NAMALWA (cell line): Measurements from ENCODE around the gene LEMD2.

Experiments
- DNase-seq: peaks from one replicate; pipeline ENCODE4 v3.0.0-alpha.2; 2015; ENCODE audit warnings: low spot score

The LEMD2 gene

DNA sequence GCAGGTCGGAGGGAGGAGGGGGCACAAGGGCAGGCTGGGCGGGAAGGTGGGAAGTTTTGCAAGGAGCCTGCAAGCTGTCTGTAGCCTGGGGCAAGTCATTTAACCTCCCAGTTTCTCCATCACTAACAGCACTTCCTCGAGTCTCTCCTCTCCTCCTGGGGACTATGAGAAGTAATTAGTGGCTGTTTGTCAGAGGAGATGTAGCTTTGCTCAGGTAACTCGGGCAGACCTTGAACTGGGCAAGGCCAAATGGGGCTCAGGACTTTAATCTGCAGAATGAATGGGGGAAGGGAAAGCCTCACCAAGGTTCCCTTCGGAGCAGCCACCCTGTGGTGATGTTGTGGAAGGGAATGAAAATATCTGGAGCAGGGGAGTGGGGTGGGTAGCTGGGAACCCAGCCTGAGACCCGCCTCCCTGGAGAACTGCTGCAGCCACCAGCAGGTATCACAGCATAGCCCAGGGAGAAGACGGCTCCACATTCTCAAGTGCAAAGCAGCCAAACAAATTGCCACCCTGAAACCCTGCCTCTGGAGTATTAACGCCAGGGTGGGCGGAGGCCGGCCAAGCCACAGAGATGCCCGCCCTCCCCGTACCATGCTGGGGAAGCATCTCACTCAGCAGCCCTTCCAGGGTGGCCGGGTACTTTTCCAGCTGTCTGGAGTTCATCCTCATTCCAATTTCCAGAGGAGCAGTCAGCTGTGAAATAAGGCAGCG, 6.1 kb upstream of the LEMD2 start:
- no peak for DNase-seq

DNA sequence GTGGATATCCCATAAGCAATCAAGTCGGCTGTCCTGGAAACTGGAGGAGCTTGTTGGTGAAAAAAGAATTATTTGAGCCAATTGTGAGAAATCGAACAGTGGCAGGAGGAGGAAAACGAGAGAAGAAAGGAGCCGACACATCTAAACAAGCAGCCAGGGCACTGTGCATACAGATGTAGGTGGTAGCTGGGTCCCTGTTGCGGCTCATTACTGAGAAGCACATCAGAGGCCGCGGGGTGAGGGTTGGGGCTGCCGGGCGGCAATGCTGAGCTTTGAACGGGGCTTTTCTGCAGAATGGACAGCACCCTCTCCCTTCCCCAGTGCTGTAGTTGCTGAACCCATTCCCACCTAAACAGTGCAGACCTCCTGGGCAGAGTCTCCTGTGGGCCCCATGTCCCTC, 4.1 kb upstream of the LEMD2 start:
- no peak for DNase-seq

DNA sequence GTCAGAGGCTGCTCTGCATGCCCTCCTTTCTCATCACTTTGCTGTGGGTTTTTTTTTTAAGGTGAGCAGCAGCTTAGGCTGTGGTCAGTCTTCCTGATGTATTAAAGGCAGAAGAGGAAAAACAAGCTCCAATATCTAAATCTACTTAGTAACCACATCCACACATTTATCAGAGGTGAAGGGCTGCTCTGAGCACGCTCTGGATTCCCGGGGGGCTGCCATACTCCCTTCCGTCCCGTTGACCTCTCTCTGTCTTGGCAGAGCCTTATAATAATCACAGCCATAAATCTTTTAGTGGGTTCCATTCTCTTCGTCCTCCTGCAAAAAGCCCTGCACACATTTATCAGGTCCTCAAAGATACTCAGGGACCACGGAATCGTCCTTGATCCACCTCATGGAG, 2.7 kb upstream of the LEMD2 start:
- no peak for DNase-seq

DNA sequence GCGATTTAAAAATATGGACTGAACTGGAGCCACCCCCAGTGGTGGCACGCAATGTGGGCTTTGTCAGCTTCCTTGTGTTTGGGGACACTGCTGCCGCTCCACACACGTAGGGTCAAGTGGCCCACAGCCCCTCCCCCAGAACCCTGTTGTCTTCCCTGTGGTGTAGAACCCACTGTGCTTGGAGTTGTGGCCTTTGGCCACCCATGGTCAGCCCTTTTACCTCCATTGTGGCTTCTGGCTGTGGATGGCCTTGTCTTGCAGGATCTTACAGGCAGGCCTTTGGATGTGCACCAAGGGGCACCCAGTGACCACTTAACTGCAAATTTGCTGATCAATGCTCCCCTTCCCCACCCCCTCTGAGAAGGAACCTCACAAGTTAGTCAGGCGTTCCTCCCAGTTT, 2.0 kb upstream of the LEMD2 start:
- DNase-seq = no peak

DNA sequence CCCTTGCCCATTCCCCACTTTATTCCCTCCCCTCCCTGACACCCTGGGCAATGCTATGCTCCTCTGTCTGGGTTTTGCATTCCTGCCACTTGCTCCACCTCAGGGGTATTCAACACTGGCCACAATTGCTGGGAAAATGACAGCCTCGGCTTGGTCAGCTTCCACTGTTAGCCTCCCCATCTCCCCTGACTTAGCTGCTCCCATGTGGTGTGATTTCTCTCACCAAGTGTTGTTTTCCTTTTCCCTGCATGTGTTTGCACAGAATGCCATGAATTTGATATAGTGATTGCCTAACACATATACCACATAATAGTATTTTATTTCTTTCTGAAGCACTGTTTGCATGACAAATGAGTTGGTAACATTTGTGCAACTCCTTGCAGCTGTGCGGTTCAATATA, 1.4 kb upstream of the LEMD2 start:
- DNase-seq = no peak

DNA sequence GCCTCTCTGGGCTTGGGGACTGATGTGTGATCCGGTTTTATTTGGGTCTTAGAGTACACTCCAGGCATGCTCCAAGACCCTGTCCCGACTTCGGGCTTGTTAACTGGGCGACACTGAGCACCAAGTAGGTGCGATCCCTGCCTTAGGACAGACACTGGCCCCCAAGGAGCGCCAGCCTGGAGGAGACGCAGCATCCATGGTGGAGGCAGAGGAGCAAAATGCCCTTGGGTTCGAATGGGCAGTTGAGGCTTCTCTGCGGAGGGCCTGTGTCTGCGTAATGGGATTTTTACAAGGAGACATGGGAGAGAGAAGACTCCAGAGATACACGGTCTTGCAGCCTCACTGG, 593 bp upstream of the LEMD2 start:
- no peak for DNase-seq

DNA sequence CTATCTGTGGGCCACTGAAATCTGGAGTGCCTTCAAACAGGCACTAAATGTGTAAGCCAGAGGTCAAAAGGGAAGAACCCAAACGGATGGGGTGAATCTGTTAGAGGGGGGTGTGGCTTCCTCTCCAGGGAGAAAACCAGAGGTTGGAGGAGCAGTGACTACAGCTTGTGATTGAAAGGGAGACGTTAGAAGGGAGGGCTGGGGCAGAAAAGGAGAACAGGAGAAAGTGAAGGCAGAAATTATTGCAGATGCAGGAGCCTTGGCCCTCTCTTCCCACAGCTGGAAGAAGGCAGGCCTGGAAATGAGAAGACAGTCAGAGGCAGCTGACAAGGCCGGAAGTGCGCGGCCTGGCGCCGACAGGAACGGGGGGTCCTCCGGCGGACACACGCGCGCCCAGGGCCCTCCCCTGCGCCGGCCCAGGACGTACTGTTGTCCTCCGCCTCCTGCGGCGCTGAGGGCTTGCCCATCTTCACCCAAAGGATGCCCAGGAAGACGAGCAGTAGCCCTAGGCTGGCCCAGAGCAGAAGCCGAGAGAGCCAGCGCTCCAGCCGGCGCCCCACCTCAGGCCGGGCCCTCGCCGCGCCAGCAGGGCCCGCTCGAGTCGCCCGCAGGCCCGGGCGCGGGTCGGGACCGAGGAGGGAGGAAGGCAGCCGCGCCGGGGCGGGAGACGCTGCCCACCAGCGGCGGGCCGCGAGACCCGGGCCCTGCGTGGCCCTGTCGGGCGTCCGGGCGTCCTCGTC, 806 bp downstream of the LEMD2 start:
- peak; percentile 75 for DNase-seq

DNA sequence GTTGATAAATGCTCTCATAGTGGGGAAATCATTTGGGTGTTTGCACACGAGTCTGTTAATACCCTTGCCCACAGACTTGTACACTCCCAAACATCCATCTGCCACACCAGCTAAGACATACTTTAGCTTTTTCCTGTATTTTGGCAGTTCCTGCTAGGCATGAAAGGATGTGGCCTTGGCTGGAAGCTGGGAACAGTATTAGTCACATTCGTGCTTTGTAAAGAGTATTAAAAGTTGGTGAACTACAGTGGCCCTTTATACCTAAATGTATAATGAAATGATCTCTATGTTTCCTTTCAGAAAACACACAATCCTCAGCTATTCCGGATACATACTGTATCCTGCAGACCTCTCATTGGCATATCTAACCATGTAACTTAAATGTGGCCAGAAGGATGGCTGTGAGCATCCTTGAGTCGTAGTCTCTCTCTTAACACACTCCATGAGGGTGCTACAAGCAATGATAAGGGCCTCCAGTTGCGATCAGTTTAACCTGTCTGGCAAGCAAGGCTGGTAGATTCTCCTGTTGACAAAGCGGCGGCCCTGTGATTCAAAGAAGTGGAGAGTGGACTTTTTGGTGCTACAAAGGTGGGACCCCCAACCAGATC, 1.5 kb downstream of the LEMD2 start:
- DNase-seq = no peak

DNA sequence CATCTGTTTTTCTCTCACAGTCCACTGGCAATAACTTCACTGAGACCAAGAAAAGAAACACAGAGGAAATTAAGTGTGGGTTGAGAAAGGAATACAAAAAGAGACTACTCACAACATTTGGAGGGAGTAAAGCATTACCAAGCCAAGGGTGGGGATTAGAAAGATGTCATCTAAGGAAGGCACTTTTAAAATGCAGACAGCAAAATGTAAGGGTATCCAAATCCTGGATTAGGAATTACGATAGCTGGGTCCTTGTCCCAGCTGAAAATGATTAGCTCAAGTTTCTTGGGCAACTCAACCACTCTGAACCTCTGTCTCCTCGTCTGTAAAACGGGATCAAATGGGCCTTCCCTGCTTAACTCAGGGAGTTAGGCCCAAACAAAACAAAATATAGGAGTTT, 2.2 kb downstream of the LEMD2 start:
- no peak for DNase-seq

DNA sequence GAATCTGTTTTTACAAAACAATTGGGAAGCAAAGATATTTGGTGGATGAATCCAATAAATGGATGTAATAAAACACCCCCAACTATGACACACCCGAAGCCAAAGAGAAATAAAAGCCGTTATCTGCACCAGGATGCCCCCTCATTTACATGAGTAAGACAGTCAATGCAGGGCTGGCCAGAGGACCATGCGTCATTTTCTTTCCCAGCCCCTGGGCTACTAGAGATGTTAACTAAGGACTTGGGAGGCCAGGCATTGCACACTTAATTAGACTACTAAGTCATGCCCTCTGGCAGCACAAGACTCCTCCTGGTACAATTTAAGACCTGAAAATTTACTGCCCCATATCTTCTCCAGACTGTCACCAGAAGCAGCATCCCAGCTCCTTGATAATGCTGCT, 3.2 kb downstream of the LEMD2 start:
- no peak for DNase-seq

DNA sequence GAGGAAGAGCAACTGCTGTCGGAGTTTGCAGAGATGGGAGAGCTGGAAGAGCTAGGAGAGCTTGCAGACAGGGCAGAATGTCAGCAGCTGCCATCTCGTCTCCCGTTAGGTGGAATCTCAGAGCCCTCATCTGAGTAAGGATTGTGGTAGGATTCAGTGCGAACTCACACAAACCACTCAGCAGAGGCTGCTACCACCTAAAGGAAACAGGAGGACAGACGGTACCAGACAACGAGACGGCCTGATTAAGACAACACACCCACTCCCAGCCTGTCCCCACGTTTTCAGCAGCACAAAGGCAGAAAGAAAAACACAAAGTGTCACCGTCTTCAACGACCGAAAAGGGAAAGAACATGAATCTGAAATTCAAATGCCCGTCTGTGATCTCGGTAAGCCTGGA, 4.1 kb downstream of the LEMD2 start:
- DNase-seq = no peak

DNA sequence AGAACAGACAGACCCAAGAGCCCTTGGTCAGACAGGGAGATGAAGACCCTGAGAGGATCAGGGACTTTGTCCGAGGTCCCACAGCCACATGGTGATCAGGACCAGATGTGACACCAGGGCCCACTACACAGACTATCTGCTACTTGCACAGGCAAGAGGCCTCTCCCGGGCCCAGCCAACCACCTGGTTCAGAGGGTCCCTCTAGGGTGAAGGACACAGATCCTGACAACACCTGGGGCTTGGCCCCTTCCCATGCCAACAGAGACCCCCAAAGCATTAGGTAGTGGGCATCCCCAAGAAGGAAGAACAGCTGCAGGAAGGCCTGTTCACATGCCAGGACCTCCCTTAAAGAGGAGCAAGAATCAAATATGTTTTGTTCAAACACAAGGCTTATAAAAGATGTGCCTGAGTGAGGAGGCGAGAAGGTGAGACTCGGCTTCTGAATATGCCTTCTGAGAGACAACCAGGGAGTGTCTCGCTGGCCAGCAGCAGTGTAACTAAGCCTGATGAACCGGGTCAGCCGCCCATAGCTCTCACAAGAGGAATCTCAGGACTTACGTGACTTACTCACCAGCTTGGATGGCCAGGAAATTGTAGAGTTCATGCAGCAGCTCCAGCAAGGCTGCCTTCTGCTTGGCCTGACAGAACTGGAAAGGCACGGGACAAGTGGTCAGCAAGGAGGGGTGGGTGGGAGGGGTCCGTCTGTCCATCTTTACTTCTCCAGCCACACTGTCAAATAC, 5.0 kb downstream of the LEMD2 start:
- no peak for DNase-seq

DNA sequence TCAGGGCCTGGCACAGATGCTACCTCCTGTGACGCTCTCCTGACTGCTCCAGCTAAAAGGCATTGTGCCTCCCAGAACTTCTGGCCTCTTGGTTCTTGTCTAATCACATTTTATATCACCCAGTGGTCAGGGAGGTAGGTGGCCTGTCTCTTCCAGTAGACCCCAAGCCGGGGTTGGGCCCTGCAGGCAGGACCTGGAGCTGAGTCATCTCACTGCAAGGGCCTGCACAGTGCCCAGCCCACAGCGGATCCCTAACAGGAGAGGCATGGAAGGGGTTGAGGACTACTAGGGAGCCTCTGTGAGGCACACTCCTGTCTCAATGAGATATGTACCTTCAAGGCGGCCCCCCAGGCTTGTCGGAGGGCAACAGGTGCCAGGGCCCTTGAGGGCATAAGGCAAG, 6.4 kb downstream of the LEMD2 start:
- DNase-seq = no peak

DNA sequence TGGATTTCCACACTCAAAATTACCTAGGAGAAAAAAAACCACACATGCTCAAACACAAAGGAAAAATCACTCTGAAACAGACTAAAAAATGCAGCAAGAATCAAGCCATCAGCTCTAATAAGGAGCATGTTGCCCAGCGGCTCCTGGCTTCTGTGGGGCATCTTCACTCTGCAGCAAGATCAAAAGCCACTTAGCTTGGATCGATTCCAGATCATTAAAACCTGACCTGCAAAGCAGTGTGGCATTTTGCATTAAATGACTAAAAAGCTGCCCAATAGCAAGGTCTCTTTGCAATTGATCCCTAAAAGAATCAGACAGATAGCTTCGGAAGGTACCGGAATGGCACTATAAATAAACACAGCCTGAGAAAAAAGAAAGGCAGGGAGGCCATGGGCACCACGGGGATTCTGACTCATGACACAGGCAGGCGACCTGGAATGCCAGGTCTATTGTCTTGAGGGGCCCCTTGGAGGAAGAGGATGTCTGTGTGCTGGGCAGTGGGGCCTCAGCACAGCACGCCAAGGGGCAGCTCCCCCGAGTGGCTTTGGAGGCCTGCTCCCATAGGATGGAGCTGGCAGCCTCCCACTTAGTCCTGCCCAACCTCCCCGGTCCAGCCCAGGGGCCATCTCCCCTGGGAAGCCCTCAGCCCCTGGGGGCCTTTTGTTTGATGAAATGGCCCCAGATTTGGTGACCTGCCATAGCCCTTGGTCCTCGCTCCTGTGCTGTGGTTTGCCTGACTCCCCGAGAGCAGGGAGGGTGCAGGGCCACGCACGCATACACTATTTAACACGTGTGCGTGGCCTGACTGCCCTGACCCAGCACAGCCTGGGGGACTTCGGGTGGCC, 7.6 kb downstream of the LEMD2 start:
- no peak for DNase-seq

DNA sequence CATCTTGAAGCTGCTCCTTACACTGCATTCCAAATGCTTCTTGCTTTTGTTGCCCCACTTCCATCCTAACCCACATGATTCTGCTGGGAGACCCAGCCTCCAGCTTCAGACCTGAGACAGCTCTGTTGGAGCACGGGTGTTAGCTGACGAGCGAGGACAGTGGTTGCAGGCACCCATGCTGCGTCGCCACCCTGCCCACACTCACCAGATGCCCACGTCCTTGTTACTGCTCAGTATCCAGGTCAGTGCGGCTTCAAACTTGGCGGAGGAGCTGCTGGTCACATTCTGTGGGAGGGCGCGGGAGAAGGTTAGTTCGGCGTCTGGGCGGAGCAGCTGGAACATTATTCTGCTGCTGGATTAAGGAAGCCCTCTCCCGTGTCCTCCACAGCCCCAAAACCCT, 9.0 kb downstream of the LEMD2 start:
- no peak for DNase-seq

DNA sequence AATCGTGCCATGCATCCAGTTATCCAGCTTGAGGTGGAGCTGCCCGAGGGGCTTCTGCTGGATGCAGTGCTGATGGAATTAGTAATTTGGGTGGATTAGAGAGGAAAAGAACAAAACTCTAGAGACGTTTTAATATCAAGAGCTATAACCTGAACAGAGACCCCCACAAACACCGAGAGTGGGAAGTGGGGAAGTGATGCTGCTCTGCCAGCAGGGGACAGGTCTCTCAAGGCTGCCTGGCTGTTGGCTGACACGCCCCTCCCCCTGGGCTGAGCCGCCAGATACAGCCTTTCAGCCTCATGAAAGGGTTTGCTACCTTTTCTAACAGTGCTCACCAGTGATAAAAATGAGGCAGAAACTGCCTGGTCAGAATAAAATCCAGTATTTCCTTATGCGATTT, 9.6 kb downstream of the LEMD2 start:
- no peak for DNase-seq

DNA sequence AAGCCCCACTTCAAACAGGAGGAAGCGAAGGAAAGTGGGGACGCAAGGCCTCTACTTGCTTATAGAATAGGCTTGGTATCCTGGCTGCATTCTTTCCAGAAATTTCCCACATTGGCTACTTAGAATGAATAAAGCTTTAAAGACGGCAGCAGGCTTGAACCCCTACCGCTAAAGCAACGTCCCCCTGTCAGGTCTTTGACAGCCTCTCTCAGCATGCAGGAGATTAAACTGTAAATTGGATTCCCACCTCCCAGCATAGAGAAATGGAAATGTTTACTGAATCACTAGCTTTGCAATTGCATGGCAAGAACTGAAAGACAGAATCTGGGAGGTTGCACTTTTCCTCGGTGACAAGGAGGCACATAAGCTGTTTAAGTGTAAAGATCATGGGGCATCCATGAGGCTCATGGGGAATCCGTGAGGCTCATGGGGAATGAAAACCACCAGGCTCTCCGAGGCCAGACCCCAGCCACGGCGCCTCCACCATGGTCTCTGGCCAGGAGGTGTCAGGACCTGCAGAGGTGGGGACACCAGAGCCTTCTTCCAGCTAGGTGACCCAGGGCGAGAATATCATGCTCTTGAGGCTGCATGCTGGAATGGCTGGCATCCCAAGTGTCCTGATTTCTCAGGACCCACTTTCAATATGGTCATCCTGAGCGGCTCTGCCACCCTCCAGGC, 10.3 kb downstream of the LEMD2 start:
- no peak for DNase-seq

DNA sequence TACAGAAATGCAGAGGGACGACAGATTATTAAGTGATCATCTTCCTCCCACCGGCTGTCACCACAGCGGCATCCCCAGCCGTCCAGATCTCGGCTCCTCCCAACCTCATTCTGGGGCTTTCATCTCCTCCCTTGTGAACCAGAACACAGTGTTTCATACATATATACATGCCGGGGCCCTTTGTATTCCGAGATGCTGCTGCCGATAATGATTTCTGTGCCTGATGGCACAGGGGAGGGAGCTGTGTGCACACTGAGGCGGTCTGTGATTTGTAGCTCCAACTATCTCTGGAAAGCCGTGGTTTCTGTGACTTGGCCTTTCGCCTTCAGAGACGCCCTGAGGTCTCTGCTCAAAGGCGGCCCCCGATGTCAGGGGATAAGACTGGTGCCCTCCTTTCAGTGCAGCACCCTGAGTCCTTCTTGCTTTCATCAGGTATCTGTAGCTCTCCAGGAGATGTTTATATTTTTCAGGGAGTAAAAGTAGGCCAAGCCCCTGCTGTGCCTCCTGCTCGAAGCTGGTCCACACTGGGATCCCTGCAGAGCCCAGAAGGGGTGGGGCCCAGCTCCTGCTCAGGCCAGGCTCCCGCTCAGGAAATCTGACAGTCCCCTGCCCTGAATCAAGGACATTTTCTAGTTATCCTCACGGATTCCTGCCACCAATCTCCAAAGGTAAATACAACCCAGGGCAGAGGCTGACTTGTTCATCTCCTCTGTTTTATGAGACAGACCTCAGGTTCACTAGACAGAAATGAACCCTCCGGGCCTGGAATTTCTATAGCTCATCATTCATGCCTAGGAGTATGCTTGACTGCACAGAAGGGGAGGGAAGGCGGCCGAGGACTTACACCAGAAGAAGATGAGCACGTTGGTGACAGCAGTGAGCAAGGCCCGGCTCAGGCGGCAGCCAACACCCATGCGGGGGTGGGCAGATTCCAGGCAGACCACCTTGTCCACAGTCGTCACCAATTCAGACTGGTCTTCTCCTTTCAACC, 11.2 kb downstream of the LEMD2 start:
- DNase-seq = no peak

DNA sequence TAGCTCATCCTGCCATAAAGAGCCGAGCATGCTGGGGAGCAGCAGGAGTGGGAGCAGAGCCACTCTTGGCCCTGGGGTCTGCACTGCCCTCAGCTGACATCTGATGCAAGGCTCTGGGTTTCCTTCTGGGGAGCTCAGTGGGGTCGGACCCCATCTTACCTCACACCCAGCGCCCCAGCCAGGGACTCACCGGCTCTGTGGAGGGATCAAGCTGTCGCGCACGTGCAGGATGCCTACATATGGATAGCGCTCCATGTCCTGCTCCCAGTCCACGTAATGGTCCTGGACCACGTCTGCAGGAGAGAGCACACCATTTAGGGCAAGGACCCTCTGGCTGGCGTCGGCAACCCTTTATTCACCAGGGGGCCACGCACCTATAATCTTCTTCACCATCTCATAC, 12.2 kb downstream of the LEMD2 start:
- no peak for DNase-seq

DNA sequence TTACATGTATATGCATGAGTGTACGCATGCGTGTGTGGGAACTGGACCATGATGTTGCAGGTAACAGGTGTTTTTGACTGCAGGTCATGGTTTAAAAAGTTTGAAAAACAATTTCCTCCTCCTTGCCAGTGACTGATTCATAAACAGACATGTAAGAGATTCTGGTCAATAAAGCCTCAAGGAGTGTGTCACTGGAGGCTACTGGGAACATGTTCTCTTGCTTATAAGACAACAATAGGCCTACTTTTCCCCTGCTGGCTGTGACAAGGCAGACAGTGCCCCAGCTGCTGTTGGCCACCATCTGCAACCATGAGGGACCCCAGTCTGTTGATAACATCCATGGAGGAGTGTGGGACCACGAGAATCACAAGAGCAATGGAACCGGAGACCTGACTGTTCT, 12.7 kb downstream of the LEMD2 start:
- DNase-seq = no peak
